Measurements from ENCODE around the gene PPIA. TPM values are rescaled to one million over a fixed set of nuclear protein-coding genes. Genes with fewer than 3 reads are reported as not detected.
"Not testable (repeated sequence)": the region's sequence is repeated elsewhere in the genome, so short reads cannot be mapped to it uniquely, and the experiment has no call there.

PPIA gene
- total RNA-seq, 4 donors from 2014 or later, result 631 to 1,290 (median 820) TPM

GRCh38 chr7:44784364-44784763 is 12.1 kb upstream of the PPIA start:
- intact Hi-C loops (cut with DNase I; ENCODE audit: low total_unique reads), result loop anchor here (10.0 kb wide), 1 partner anchor 50 kb away; no protein-coding TSS in a partner anchor

GRCh38 chr7:44785218-44785617 is 11.3 kb upstream of the PPIA start:
- intact Hi-C loops (cut with DNase I; ENCODE audit: low total_unique reads), result loop anchor here (10.0 kb wide), 1 partner anchor 50 kb away; no protein-coding TSS in a partner anchor
- H3K9me3 ChIP-seq; DNase-seq; H3K27me3 ChIP-seq; in situ Hi-C loops (cut with MboI; ENCODE audit: low pct_ligation_motif_present in 1 of 4, low pct_unique_long_range_greater_than_20kb in 1 of 4, low sequenced_read_pairs in 3 of 4); H3K36me3 ChIP-seq; H3K4me3 ChIP-seq; H3K4me1 ChIP-seq; H3K27ac ChIP-seq: not testable (repeated sequence)
- WGBS, 2 donors (ENCODE audit: low coverage in 1 of 2), result 94 to 95% methylated on average over 3 of the region's 3 CpGs

More at GRCh38 chr7:44784364-44784763, 12.1 kb upstream of the PPIA start:
- in situ Hi-C loops (cut with MboI; ENCODE audit: low pct_ligation_motif_present in 1 of 4, low pct_unique_long_range_greater_than_20kb in 1 of 4, low sequenced_read_pairs in 3 of 4), result no loop called here
- Histone ChIP-seq H3K9me3 (no peaks in the 10 kb centered on the region), H3K4me3 (no peak overlapping the region), H3K27me3 (no peaks in the 10 kb centered on the region), H3K4me1 (no peaks in the 10 kb centered on the region), H3K36me3 (no peaks in the 10 kb centered on the region), H3K27ac (no peak overlapping the region)
- TF ChIP-seq CTCF (IDR thresholded peaks at IDR 0.05) (no peak), POLR2AphosphoS5 (IDR thresholded peaks at IDR 0.05) (no peak)
- DNase-seq, result no peak
- WGBS, 2 donors (ENCODE audit: low coverage in 1 of 2), result 60 to 86% methylated on average over 1 of the region's 1 CpG

- TF ChIP-seq CTCF (IDR thresholded peaks at IDR 0.05) (no peak), POLR2A (IDR thresholded peaks at IDR 0.05) (no peak), EP300 (IDR thresholded peaks at IDR 0.05; ENCODE audit: low read depth) (no peak), POLR2AphosphoS5 (IDR thresholded peaks at IDR 0.05) (no peak)
- Histone ChIP-seq H3K27me3 (no peaks in the 10 kb centered on the region), H3K9me3 (no peaks in the 10 kb centered on the region), H3K4me3 (no peak overlapping the region), H3K4me1 (no peaks in the 10 kb centered on the region), H3K27ac (no peak overlapping the region), H3K36me3 (no peaks in the 10 kb centered on the region)
- WGBS, 2 donors (ENCODE audit: low coverage in 1 of 2), result 72% methylated on average over 4 of the region's 4 CpGs; no CpG with 5 or more reads in 1 of the 2 donors
- in situ Hi-C loops (cut with MboI; ENCODE audit: low pct_ligation_motif_present in 1 of 4, low pct_unique_long_range_greater_than_20kb in 1 of 4, low sequenced_read_pairs in 3 of 4) (no loop called here), intact Hi-C loops (cut with DNase I; ENCODE audit: low total_unique reads) (loop anchor here (10.0 kb wide), 1 partner anchor 52 kb away; no protein-coding TSS in a partner anchor)
- no peak for DNase-seq
These were observed 9.4 kb upstream of the PPIA start for GRCh38 chr7:44787041-44787440.

DNA sequence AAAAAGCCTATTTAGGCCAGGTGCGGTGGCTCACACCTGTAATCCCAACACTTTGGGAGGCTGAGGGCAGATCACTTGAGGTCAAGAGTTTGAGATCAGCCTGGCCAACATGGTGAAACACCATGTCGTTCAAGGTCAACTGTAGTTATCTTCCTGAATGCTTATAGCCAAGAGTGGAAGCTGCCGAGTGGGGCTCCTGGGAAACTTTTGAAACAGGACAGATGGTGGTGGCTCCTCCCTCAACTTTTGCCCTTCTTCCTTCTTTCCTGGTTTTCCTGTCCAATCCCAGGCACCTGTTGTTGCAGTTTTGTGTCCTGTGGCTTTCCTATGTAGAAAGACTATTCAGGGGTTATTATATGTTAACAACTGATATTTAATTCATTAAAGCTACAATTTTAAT is 8.7 kb upstream of the PPIA start:
- intact Hi-C loops (cut with DNase I; ENCODE audit: low total_unique reads) (loop anchor here (10.0 kb wide), 1 partner anchor 53 kb away; no protein-coding TSS in a partner anchor), in situ Hi-C loops (cut with MboI; ENCODE audit: low pct_ligation_motif_present in 1 of 4, low pct_unique_long_range_greater_than_20kb in 1 of 4, low sequenced_read_pairs in 3 of 4) (no loop called here)
- Histone ChIP-seq H3K36me3 (no peaks in the 10 kb centered on the region), H3K4me1 (no peaks in the 10 kb centered on the region), H3K4me3 (no peak overlapping the region), H3K9me3 (no peaks in the 10 kb centered on the region), H3K27me3 (no peaks in the 10 kb centered on the region), H3K27ac (no peak overlapping the region)
- 76 to 86% methylated on average over 2 to 3 of the region's 3 CpGs for WGBS, 2 donors (ENCODE audit: low coverage in 1 of 2)
- TF ChIP-seq POLR2A (IDR thresholded peaks at IDR 0.05) (no peak), CTCF (IDR thresholded peaks at IDR 0.05) (no peak), POLR2AphosphoS5 (IDR thresholded peaks at IDR 0.05) (no peak), EP300 (IDR thresholded peaks at IDR 0.05; ENCODE audit: low read depth) (no peak)
- DNase-seq, result no peak

DNA sequence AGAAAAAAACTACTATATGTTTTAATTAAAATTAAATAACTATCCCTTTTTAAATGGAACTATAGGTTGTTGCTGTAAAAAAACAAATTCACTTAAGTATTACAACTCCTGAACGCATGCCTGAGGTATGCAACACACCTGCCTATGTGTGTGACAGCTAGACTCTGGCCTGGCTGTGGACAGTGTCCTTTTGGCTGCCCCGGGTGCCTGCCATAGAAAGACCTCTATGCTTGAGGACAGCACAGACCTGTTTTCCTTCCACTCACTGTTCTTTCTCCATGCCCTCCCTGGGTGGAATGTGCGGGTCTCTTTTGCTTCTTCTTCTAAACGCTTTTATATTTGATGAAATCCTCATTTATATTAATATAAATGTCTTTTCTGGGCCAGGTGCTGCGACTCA is 6.5 kb upstream of the PPIA start:
- WGBS, 2 donors (ENCODE audit: low coverage in 1 of 2), result 87 to 95% methylated on average over 3 to 5 of the region's 5 CpGs
- no peak for DNase-seq
- TF ChIP-seq EP300 (IDR thresholded peaks at IDR 0.05; ENCODE audit: low read depth) (no peak), CTCF (IDR thresholded peaks at IDR 0.05) (no peak), POLR2A (IDR thresholded peaks at IDR 0.05) (no peak), POLR2AphosphoS5 (IDR thresholded peaks at IDR 0.05) (no peak)
- Histone ChIP-seq H3K27ac (no peak overlapping the region), H3K4me3 (no peak overlapping the region), H3K36me3 (no peaks in the 10 kb centered on the region), H3K9me3 (no peaks in the 10 kb centered on the region), H3K4me1 (no peaks in the 10 kb centered on the region), H3K27me3 (no peaks in the 10 kb centered on the region)
- in situ Hi-C loops (cut with MboI; ENCODE audit: low pct_ligation_motif_present in 1 of 4, low pct_unique_long_range_greater_than_20kb in 1 of 4, low sequenced_read_pairs in 3 of 4), result loop anchor here in 1 of 4 donors (10.0 kb wide), 1 partner anchor 55 kb away; the partner anchor contains the start of gene H2AZ2
- intact Hi-C loops (cut with DNase I; ENCODE audit: low total_unique reads), result loop anchor here (10.0 kb wide), 1 partner anchor 55 kb away; no protein-coding TSS in a partner anchor

All from transverse colon (tissue), 4 donors.